Testis (tissue), 3 donors: Measurements from ENCODE around the gene SCFD2. TPM values are rescaled to one million over a fixed set of nuclear protein-coding genes. Genes with fewer than 3 reads are reported as not detected.

Experiments
- DNase-seq: peaks from one replicate; pipeline ENCODE4 v3.0.0-alpha.2; 2019
- H3K27ac ChIP-seq, 2 donors: fragments of 200-600 bp; sonication (generic); one replicate each; pipeline ENCODE4 v1.5.1; 2019
- H3K27me3 ChIP-seq: fragments of 200-600 bp; sonication (generic); one replicate; pipeline ENCODE4 v1.5.1; 2019
- H3K36me3 ChIP-seq: fragments of 200-600 bp; sonication (generic); one replicate; pipeline ENCODE4 v1.5.1; 2017; ENCODE audit warnings: low read depth; ENCODE audit errors: missing control alignments
- H3K4me1 ChIP-seq: fragments of 200-600 bp; sonication (generic); one replicate; pipeline ENCODE4 v1.5.1; 2019
- H3K4me3 ChIP-seq, 2 donors: fragments of 200-600 bp; sonication (generic); one replicate each; pipeline ENCODE4 v1.5.1; 2017 to 2019
- H3K9me3 ChIP-seq: fragments of 200-600 bp; sonication (generic); one replicate; pipeline ENCODE4 v1.5.1; 2017
- CTCF ChIP-seq, 3 experiments: fragments of 450-650 bp in 2 of 3; fragments of 200-600 bp in 1 of 3; sonication (generic) in 1 of 3; IDR thresholded peaks; one replicate each; pipeline ENCODE4 v1.5.1; 2016 to 2019; ENCODE audit warnings: antibody characterized with exemption in 3 of 3, mild to moderate bottlenecking in 2 of 3, moderate library complexity in 1 of 3
- POLR2A ChIP-seq: fragments of 450-650 bp; IDR thresholded peaks from one replicate; pipeline ENCODE4 v1.6.1; 2017; ENCODE audit warnings: antibody characterized with exemption, mild to moderate bottlenecking, moderate library complexity
- WGBS, 2 donors: methylation state at CpG; one replicate each; pipeline ENCODE4 v1.1.5; 2018; 5-methylcytosine and 5-hydroxymethylcytosine counted together
- intact Hi-C: fragments of 100-400 bp; cut with DNase I; formaldehyde crosslinking; loops from one replicate; pipeline ENCODE4 v1.15.1; 2023; ENCODE audit warnings: low total_unique reads
- polyA plus RNA-seq: library from polyadenylated mRNA; stranded (reverse); fragments of 350-450 nt; fragmentation: Illumina TruSeq; extraction: RNeasy Lipid Tissue Mini Kit (QIAGEN cat#74804); gene quantifications from one replicate; pipeline ENCODE4 v1.2.3, GENCODE V29; 2014; ENCODE audit warnings: low read depth, low replicate concordance; ENCODE audit not compliant: insufficient read depth
- total RNA-seq, 2 donors: library from RNA; depleted of rRNA; stranded (reverse); fragments of >200 nt; gene quantifications; one replicate each; pipeline ENCODE4 v1.2.3, GENCODE V29; 2016

Gene SCFD2
- total and polyA plus RNA-seq, 3 donors from 2014 or later: 6.0 to 24.5 (median 21.3) TPM

- no peaks in the 10 kb centered on the region for H3K36me3 ChIP-seq
- H3K4me1 ChIP-seq: no peaks in the 10 kb centered on the region
- H3K4me3 ChIP-seq: no peak overlapping the region
- intact Hi-C loops: no loop called here
- no peak for DNase-seq
- WGBS, 2 donors: 91 to 93% methylated on average over 5 of the region's 5 CpGs
- no peaks in the 10 kb centered on the region for H3K27me3 ChIP-seq
- H3K27ac ChIP-seq: no peak overlapping the region
- H3K9me3 ChIP-seq: no peaks in the 10 kb centered on the region
- TF ChIP-seq POLR2A: no peak
- no peak for TF ChIP-seq CTCF (IDR thresholded peaks at IDR 0.05)
These were observed 131.2 kb downstream of the SCFD2 start for GRCh38 chr4:53234669-53235068.

GRCh38 chr4:53234111-53234510 lies 131.8 kb downstream of the SCFD2 start:
- Histone ChIP-seq H3K4me1 (no peaks in the 10 kb centered on the region), H3K4me3 (no peak overlapping the region), H3K27me3 (no peaks in the 10 kb centered on the region), H3K9me3 (no peaks in the 10 kb centered on the region), H3K36me3 (no peaks in the 10 kb centered on the region), H3K27ac (no peak overlapping the region)
- TF ChIP-seq POLR2A (no peak), CTCF (IDR thresholded peaks at IDR 0.05) (no peak)
- DNase-seq: no peak
- intact Hi-C loops: no loop called here

- no peak for DNase-seq
- Histone ChIP-seq H3K27me3 (no peaks in the 10 kb centered on the region), H3K9me3 (no peaks in the 10 kb centered on the region), H3K4me1 (no peaks in the 10 kb centered on the region), H3K4me3 (no peak overlapping the region), H3K27ac (no peak overlapping the region), H3K36me3 (no peaks in the 10 kb centered on the region)
- intact Hi-C loops: no loop called here
- 66 to 72% methylated on average over 2 of the region's 2 CpGs for WGBS, 2 donors
- TF ChIP-seq POLR2A: no peak
- no peak for TF ChIP-seq CTCF (IDR thresholded peaks at IDR 0.05)
These were observed 132.6 kb downstream of the SCFD2 start for GRCh38 chr4:53233114-53233795.

GRCh38 chr4:53232371-53232770 lies 133.5 kb downstream of the SCFD2 start:
- no peaks in the 10 kb centered on the region for H3K9me3 ChIP-seq
- no peaks in the 10 kb centered on the region for H3K4me1 ChIP-seq
- H3K36me3 ChIP-seq: no peaks in the 10 kb centered on the region
- H3K4me3 ChIP-seq: no peak overlapping the region
- TF ChIP-seq POLR2A (no peak), CTCF (IDR thresholded peaks at IDR 0.05) (no peak)
- DNase-seq: no peak
- WGBS, 2 donors: 82 to 83% methylated on average over 2 of the region's 2 CpGs
- no peak overlapping the region for H3K27ac ChIP-seq
- intact Hi-C loops: no loop called here
- no peaks in the 10 kb centered on the region for H3K27me3 ChIP-seq

DNA sequence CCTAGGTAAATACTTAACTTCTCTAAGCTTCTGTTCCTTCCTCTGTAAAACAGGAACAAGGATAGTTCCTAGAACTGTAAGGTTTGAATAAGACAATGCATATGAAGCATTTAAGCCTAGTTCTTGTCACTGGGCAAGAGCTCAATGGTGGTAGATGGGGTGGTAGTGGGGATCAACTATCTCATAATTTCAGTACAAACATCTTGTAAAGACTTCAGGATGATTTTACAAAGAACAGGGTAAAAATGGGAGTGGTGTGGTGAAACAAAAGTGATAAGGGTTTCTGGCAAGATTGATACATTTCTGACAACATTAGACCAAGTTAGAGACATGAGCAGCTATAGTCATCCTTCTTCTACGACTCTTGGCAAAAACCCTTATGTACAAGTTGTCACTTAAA lies 137.8 kb downstream of the SCFD2 start:
- WGBS, 2 donors: 63 to 89% methylated on average over 1 of the region's 1 CpG
- Histone ChIP-seq H3K4me3 (no peak overlapping the region), H3K4me1 (no peaks in the 10 kb centered on the region), H3K27ac (no peak overlapping the region), H3K9me3 (no peaks in the 10 kb centered on the region), H3K36me3 (no peaks in the 10 kb centered on the region), H3K27me3 (no peaks in the 10 kb centered on the region)
- no peak for TF ChIP-seq CTCF (IDR thresholded peaks at IDR 0.05)
- no peak for TF ChIP-seq POLR2A
- no peak for DNase-seq
- intact Hi-C loops: no loop called here
